Osteoblast (primary cell): ENCODE results near the gene DPF1. TPM values are rescaled to one million over a fixed set of nuclear protein-coding genes. Genes with fewer than 3 reads are reported as not detected.
A peak's percentile ranks its signal among the peaks of the same experiment; 100 is the strongest.
"Not testable (repeated sequence)": the region's sequence is repeated elsewhere in the genome, so short reads cannot be mapped to it uniquely, and the experiment has no call there.

Experiments
- DNase-seq: peaks from one replicate; pipeline ENCODE4 v3.0.0; 2011; ENCODE audit warnings: low spot score, mixed read lengths; ENCODE audit not compliant: insufficient read length; ENCODE audit errors: missing footprints
- H2AFZ ChIP-seq: 2 replicates; pipeline ENCODE4 v1.6.0; 2011; ENCODE audit warnings: mild to moderate bottlenecking, low read length
- H3K27ac ChIP-seq: 2 replicates; pipeline ENCODE4 v1.5.1; 2011; ENCODE audit warnings: mild to moderate bottlenecking, low read depth, low read length, moderate library complexity
- H3K27me3 ChIP-seq: 2 replicates; pipeline ENCODE4 v1.6.0; 2012; ENCODE audit warnings: mild to moderate bottlenecking, control low read depth, inconsistent platforms, low read length, moderate library complexity; ENCODE audit not compliant: insufficient read depth
- H3K36me3 ChIP-seq: 2 replicates; pipeline ENCODE4 v1.5.1; 2011; ENCODE audit warnings: mild to moderate bottlenecking, low read length, control low read depth, moderate library complexity; ENCODE audit not compliant: insufficient read depth
- H3K4me1 ChIP-seq: 2 replicates; pipeline ENCODE4 v1.5.1; 2011; ENCODE audit warnings: mild to moderate bottlenecking, low read length, control low read depth, moderate library complexity; ENCODE audit not compliant: insufficient read depth
- H3K4me2 ChIP-seq: 2 replicates; pipeline ENCODE4 v1.6.0; 2011; ENCODE audit warnings: mild to moderate bottlenecking, low read length; ENCODE audit not compliant: insufficient read depth
- H3K4me3 ChIP-seq: fragments of 200-600 bp; sonication (generic); 3 replicates; pipeline ENCODE4 v1.5.1; 2012; ENCODE audit warnings: mild to moderate bottlenecking, low read length, inconsistent platforms; ENCODE audit not compliant: insufficient read depth
- H3K79me2 ChIP-seq: 2 replicates; pipeline ENCODE4 v1.6.0; 2012; ENCODE audit warnings: mild to moderate bottlenecking, low read length, control low read depth, inconsistent platforms; ENCODE audit not compliant: insufficient read depth
- H3K9me3 ChIP-seq: 2 replicates; pipeline ENCODE4 v1.5.1; 2011; ENCODE audit warnings: low read depth, low read length, control low read depth
- H4K20me1 ChIP-seq: 2 replicates; pipeline ENCODE4 v1.6.0; 2012; ENCODE audit warnings: mild to moderate bottlenecking, low read length, control low read depth; ENCODE audit not compliant: insufficient read depth
- total RNA-seq: library from RNA; depleted of rRNA; stranded (reverse); fragments of >200 nt; gene quantifications from 2 replicates; pipeline ENCODE4 v1.2.3, GENCODE V29; 2012
- TF ChIP-seq, protein P1 (sequence below): IDR thresholded peaks from 2 replicates; pipeline ENCODE4 v1.5.1; 2011; ENCODE audit warnings: mild to moderate bottlenecking, low read depth, low read length, moderate library complexity; ENCODE audit errors: extremely low read depth

The DPF1 gene
- total RNA-seq, 1 donor, result 0.72 TPM

DNA sequence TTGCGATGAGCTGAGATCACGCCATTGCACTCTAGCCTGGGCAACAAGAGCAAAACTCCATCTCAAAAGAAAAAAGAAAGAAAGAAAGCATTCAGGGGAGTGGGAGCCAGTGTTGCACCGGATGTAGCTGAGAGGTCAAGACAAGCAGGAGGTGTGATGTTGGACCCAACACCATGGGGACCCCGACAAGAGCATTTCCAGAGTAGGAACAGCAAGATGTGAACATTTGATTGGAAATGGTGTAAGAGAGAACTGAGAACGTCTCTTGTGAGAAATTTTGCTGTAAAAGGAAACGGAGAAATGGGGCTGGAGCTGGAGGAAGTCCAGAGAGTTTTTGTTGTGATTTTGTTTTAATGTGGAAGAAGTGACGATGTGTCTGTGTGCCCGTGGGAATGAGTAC lies 15.8 kb upstream of the DPF1 start:
- Histone ChIP-seq H3K9me3 (no peaks in the 10 kb centered on the region), H3K4me3 (no peak overlapping the region), H3K36me3 (no peaks in the 10 kb centered on the region), H3K79me2 (no peaks in the 10 kb centered on the region), H3K27ac (no peak overlapping the region), H4K20me1 (no peaks in the 10 kb centered on the region), H2AFZ (peak overlapping the region; percentile 14), H3K4me2 (no peak overlapping the region), H3K27me3 (peaks cover 3% of the 10 kb centered on the region), H3K4me1 (no peaks in the 10 kb centered on the region)
- DNase-seq, result peak; percentile 8
- TF ChIP-seq, protein P1, sequence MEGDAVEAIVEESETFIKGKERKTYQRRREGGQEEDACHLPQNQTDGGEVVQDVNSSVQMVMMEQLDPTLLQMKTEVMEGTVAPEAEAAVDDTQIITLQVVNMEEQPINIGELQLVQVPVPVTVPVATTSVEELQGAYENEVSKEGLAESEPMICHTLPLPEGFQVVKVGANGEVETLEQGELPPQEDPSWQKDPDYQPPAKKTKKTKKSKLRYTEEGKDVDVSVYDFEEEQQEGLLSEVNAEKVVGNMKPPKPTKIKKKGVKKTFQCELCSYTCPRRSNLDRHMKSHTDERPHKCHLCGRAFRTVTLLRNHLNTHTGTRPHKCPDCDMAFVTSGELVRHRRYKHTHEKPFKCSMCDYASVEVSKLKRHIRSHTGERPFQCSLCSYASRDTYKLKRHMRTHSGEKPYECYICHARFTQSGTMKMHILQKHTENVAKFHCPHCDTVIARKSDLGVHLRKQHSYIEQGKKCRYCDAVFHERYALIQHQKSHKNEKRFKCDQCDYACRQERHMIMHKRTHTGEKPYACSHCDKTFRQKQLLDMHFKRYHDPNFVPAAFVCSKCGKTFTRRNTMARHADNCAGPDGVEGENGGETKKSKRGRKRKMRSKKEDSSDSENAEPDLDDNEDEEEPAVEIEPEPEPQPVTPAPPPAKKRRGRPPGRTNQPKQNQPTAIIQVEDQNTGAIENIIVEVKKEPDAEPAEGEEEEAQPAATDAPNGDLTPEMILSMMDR, result no peak

- no peaks in the 10 kb centered on the region for H4K20me1 ChIP-seq
- no peaks in the 10 kb centered on the region for H3K79me2 ChIP-seq
- H3K4me1 ChIP-seq, result no peaks in the 10 kb centered on the region
- H2AFZ ChIP-seq, result no peak overlapping the region
- no peak overlapping the region for H3K4me3 ChIP-seq
- TF ChIP-seq, protein P1, result no peak
- H3K4me2 ChIP-seq, result no peak overlapping the region
- peaks cover 6% of the 10 kb centered on the region for H3K27me3 ChIP-seq
- no peak overlapping the region for H3K27ac ChIP-seq
- no peaks in the 10 kb centered on the region for H3K9me3 ChIP-seq
- H3K36me3 ChIP-seq, result no peaks in the 10 kb centered on the region
- DNase-seq, result peak; percentile 76
These were observed 10.6 kb upstream of the DPF1 start for GRCh38 chr19:38234615-38235014.

- DNase-seq, result peak; percentile 99
- peaks cover 6% of the 10 kb centered on the region for H3K27me3 ChIP-seq
- H3K36me3 ChIP-seq, result no peaks in the 10 kb centered on the region
- no peaks in the 10 kb centered on the region for H3K79me2 ChIP-seq
- peak overlapping the region; percentile 63 for H2AFZ ChIP-seq
- peaks cover 5% of the 10 kb centered on the region for H3K4me1 ChIP-seq
- H3K27ac ChIP-seq, result no peak overlapping the region
- H3K4me3 ChIP-seq, result no peak overlapping the region
- H3K4me2 ChIP-seq, result no peak overlapping the region
- no peaks in the 10 kb centered on the region for H3K9me3 ChIP-seq
- TF ChIP-seq, protein P1, result peak; percentile 82
- H4K20me1 ChIP-seq, result no peaks in the 10 kb centered on the region
These were observed 9.8 kb upstream of the DPF1 start for GRCh38 chr19:38233740-38234251.

GRCh38 chr19:38231918-38232317 lies 7.9 kb upstream of the DPF1 start:
- H3K4me2 ChIP-seq, result no peak overlapping the region
- DNase-seq, result no peak
- no peak overlapping the region for H3K4me3 ChIP-seq
- no peak overlapping the region for H3K27ac ChIP-seq
- no peaks in the 10 kb centered on the region for H3K79me2 ChIP-seq
- H3K36me3 ChIP-seq, result no peaks in the 10 kb centered on the region
- H3K4me1 ChIP-seq, result peaks cover 8% of the 10 kb centered on the region
- TF ChIP-seq, protein P1, result no peak
- H2AFZ ChIP-seq, result no peak overlapping the region
- H3K9me3 ChIP-seq, result no peaks in the 10 kb centered on the region
- no peaks in the 10 kb centered on the region for H4K20me1 ChIP-seq
- H3K27me3 ChIP-seq, result peaks cover 8% of the 10 kb centered on the region

DNA sequence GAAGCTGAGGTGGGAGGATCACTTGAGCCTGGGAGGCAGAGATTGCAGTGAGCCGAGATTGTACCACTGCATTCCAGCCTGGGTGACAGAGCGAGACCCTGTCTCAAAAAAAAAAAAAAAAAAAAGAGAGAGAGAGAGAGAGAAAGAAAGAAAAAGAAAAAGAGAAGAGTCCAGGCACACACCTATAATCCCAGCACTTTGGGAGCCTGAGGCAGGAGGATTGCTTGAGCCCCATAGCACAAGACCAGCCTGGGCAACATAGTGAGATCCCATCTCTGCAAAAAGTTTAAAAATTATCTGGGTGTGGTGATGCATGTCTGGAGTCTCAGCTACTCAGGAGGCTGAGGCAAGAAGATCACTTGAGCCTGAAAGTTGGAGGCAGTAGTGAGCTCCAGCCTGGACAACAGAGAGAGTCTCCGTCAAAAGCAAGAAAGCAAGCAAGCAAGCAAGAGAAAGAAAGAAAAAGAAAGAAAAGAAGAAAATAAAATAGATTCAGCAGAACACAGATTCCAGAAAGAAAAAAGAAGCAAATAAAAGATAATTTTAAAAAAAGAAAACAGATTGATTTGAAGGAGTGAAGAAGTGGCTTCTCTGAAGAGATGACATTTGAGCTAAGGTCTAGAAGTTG lies 6.6 kb upstream of the DPF1 start:
- not testable (repeated sequence) for H3K4me1 ChIP-seq, H3K4me3 ChIP-seq

More for the DNA sequence above, 6.6 kb upstream of the DPF1 start:
- H3K4me2 ChIP-seq, H3K27ac ChIP-seq, H3K9me3 ChIP-seq, DNase-seq, H2AFZ ChIP-seq, H3K36me3 ChIP-seq, H4K20me1 ChIP-seq, H3K79me2 ChIP-seq, H3K27me3 ChIP-seq: not testable (repeated sequence)
